ENCODE data around the gene RPL34. TPM values are rescaled to one million over a fixed set of nuclear protein-coding genes. Genes with fewer than 3 reads are reported as not detected.

Gene RPL34
- total RNA-seq, 1 donor from 2014 or later, result 726 TPM

GRCh38 chr4:108612365-108612764 is 8.0 kb upstream of the RPL34 start:
- intact Hi-C loops (cut with micrococcal nuclease), result no loop called here
- peaks cover 4% of the 10 kb centered on the region for H3K36me3 ChIP-seq

GRCh38 chr4:108619372-108620100 is 840 bp upstream of the RPL34 start:
- H3K27ac ChIP-seq (replicated peaks), result peak overlapping the region; percentile 85

More at GRCh38 chr4:108612365-108612764, 8.0 kb upstream of the RPL34 start:
- Histone ChIP-seq H3K4me3 (no peak overlapping the region), H3K27ac (replicated peaks) (no peak overlapping the region), H3K4me1 (peaks cover 10% of the 10 kb centered on the region), H3K27me3 (ENCODE audit: low read depth) (no peaks in the 10 kb centered on the region), H3K9me3 (replicated peaks) (peaks cover 23% of the 10 kb centered on the region)
- TF ChIP-seq CTCF (IDR thresholded peaks at IDR 0.05; ENCODE audit: borderline replicate concordance), result no peak
- DNase-seq, result no peak

GRCh38 chr4:108620933-108621905 is 843 bp downstream of the RPL34 start:
- Histone ChIP-seq H3K9me3 (replicated peaks) (peaks cover 8% of the 10 kb centered on the region), H3K27me3 (ENCODE audit: low read depth) (no peaks in the 10 kb centered on the region), H3K4me1 (peaks cover 60% of the 10 kb centered on the region), H3K4me3 (peak overlapping the region; percentile 88), H3K36me3 (peaks cover 49% of the 10 kb centered on the region), H3K27ac (replicated peaks) (peak overlapping the region; percentile 85)
- no peak for TF ChIP-seq CTCF (IDR thresholded peaks at IDR 0.05; ENCODE audit: borderline replicate concordance)
- no peak for DNase-seq
- intact Hi-C loops (cut with micrococcal nuclease), result no loop called here

More at GRCh38 chr4:108619372-108620100, 840 bp upstream of the RPL34 start:
- DNase-seq, result no peak
- H3K9me3 ChIP-seq (replicated peaks), result peaks cover 23% of the 10 kb centered on the region
- no peak for TF ChIP-seq CTCF (IDR thresholded peaks at IDR 0.05; ENCODE audit: borderline replicate concordance)
- H3K4me1 ChIP-seq, result peaks cover 58% of the 10 kb centered on the region
- H3K4me3 ChIP-seq, result peak overlapping the region; percentile 88
- intact Hi-C loops (cut with micrococcal nuclease), result no loop called here
- H3K27me3 ChIP-seq (ENCODE audit: low read depth), result no peaks in the 10 kb centered on the region
- H3K36me3 ChIP-seq, result peaks cover 32% of the 10 kb centered on the region

- H3K4me1 ChIP-seq, result peaks cover 60% of the 10 kb centered on the region
- DNase-seq, result no peak
- H3K4me3 ChIP-seq, result peak overlapping the region; percentile 88
- peaks cover 54% of the 10 kb centered on the region for H3K36me3 ChIP-seq
- H3K27ac ChIP-seq (replicated peaks), result no peak overlapping the region
- TF ChIP-seq CTCF (IDR thresholded peaks at IDR 0.05; ENCODE audit: borderline replicate concordance), result no peak
- no peaks in the 10 kb centered on the region for H3K27me3 ChIP-seq (ENCODE audit: low read depth)
- intact Hi-C loops (cut with micrococcal nuclease), result no loop called here
- no peaks in the 10 kb centered on the region for H3K9me3 ChIP-seq (replicated peaks)
Observed at GRCh38 chr4:108622022-108622421, 1.6 kb downstream of the RPL34 start.

- TF ChIP-seq CTCF (IDR thresholded peaks at IDR 0.05; ENCODE audit: borderline replicate concordance), result no peak
- peaks cover 60% of the 10 kb centered on the region for H3K36me3 ChIP-seq
- no peak for DNase-seq
- no peak overlapping the region for H3K27ac ChIP-seq (replicated peaks)
- intact Hi-C loops (cut with micrococcal nuclease), result no loop called here
- peaks cover 57% of the 10 kb centered on the region for H3K4me1 ChIP-seq
- no peak overlapping the region for H3K4me3 ChIP-seq
- H3K9me3 ChIP-seq (replicated peaks), result no peaks in the 10 kb centered on the region
- H3K27me3 ChIP-seq (ENCODE audit: low read depth), result no peaks in the 10 kb centered on the region
Observed at GRCh38 chr4:108622828-108623227, 2.5 kb downstream of the RPL34 start.
